ENCODE data around the gene LINGO3.

Gene LINGO3

DNA sequence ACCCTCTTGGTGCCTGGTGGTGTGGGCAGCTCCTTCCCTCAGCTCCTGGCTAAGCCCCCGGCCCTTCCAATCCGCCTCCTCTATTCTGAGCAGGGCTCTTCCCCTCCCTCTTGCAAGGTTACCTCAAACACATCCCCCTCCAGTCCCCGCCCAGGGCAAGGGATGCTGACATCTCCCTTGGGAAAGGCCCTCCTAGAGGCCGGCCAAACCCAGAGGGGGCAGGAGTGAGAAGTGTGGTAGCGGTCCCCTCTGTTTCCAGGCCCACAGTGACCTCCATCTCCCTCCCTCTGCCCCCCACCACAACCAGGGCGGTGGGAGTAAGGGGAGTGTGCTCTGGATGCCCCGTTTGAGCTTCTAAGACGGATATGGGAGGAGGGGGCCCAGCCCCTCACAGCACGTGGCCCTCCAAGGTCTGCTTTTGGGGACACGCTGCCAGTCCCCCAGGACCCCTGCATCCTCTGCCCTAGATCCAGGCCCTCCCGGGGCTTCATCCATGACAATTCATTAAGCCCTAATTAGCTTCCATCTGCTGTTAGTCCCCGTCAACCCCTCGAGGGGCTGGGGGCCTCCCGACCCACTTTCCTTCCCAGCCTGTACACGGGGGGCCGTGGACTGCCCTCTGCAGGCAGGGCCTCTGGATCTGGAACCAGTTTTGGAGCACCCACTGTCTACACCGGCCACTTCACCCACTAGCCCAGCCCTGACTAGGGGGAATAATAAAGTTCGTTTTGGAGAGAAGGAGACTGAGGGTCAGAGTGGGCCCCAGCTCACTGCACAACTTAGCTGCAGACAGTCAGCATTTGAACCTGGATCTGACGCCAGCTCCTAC is 2.3 kb downstream of the LINGO3 start:
- DNase-seq (ENCODE audit: low read depth) = no peak

DNA sequence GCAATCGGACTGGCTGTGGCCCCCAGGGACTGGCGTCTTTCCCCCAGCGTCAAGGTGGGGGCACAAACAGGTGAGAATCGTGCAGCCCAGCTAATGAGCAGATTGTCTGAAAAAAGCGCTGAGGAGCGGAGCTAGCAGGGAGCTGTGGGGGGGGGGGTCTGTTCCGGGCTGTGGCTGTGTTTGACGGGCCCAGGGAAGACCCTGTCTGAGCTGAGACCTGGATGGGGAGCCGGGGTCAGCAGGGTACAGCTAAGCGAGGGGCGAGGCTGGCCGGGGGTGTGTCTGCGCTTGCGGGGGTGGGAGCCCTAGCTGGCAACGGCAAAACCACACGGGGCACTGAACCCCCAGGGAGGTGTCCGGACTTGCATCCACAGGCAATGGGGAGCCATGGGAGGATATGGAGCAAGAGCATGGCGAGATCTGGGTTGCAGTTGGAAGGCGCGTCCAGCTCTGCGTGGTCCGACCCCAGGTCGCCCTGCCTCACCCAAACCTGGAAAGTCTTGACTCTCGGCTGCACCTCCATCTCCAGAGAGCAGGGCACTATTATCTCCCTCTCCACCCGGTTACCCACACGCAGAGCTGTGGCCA is 4.6 kb downstream of the LINGO3 start:
- DNase-seq (ENCODE audit: low read depth) = no peak

DNA sequence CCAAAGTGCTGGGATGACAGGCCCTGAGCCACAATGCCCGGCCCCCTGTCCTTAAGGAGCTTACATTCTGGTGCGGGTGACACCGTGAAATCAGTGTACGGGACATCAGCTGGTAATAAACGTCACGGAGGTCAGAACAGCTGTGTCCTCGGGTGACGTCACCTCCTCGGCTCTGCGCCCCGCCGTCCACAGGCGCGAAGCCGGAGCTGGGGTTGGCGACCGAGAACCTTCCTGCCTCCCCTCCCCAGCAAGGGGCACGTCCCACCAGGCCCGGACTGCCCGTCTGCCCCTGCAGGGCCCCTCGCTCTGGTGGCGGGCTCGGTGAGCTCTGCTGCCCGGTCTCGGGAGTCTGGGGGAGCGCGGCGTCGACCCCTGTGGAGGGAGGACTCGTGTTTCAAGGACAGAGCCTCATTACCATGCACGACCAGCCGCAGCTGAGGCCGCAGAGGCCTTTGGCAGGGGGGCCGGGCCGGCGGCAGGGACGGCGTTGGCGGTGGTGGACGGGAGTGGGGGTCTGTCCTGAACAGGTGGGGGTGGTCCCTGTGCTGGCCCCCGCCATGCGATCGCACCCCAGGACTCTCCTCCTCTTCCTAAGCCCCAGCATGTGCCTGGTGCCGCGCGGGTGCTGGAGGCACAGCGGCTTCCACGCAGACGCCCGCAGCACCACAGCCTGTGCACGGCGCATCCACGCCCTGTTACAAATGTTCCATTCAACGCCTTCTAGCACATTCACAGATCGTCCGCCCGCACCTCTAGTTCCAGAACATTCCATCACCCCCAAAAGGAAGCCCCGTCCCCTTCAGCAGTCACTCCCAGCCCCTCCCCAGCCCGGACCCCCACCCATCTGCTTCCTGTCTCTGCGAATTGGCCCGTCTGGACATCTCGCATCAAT is 5.4 kb downstream of the LINGO3 start:
- DNase-seq (ENCODE audit: low read depth) = no peak

DNA sequence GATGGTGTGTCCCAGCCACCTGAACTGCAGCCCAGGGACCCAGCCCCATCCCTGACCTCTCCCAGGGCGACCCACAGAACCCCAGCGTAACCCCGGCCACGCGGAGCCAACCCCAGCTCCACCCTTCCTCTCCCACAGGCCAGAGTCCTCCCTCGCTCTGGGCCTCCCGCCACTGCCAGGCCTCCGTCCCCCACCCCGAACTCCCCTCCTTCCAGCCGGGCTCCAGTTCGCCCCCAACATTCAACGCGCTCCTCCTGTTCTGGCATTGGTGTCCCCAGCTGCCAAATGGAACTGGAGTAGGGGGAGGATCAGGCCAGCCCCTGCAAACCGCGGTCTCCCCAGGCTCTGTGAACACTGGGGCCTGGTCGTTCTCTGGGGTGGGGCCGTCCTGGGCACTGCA is 7.4 kb downstream of the LINGO3 start:
- DNase-seq (ENCODE audit: low read depth) = no peak

DNA sequence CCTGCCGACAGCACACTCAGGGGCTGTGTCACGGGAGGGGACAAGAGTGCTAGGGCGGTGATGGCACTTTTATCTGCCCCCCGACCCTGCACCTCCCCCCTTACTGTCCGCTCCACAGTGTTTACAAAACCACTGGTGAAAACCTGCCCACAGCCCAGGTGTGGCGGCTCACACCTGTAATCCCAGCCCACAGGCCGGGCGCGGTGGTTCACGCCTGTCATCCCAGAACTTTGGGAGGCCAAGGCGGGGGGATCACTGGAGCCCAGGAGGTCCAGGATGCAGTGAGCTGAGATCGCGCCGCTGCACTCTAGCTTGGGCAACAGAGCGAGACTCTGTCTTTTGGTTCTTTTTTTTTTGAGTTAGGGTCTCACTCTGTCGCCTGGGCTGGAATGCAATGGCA is 11.8 kb downstream of the LINGO3 start:
- no peak for DNase-seq (ENCODE audit: low read depth)

DNA sequence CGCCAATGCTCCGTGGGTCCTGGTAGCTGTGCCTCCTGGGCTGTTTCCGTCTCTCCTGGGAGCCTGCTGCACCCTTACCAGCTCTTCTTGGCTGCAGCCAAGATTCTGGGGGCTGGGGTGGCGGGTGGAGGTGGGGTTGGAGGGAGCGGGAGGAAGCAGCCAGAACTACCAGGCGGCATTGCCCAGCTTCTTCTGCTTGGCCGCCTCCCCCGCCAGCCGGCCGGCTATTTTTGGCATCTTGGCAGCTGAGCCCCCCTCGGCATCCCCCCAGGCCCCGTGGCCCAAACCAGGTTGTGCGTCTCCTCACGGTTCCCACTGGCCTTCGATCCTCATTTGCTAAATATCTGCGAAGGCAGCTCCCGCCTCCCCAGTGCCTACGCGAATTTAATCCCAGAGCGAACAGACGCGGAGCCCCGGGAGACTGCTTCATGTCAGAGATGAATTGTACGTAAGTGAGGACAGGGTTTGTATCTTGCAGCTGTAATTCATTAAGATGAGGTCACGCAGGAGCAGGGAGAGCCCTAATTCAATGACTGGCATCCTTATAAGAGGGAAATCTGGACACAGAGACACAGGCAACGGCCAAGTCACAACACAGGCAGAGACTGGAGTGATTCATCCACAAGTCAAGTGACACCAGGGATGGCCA is 13.1 kb downstream of the LINGO3 start:
- DNase-seq (ENCODE audit: low read depth) = no peak

DNA sequence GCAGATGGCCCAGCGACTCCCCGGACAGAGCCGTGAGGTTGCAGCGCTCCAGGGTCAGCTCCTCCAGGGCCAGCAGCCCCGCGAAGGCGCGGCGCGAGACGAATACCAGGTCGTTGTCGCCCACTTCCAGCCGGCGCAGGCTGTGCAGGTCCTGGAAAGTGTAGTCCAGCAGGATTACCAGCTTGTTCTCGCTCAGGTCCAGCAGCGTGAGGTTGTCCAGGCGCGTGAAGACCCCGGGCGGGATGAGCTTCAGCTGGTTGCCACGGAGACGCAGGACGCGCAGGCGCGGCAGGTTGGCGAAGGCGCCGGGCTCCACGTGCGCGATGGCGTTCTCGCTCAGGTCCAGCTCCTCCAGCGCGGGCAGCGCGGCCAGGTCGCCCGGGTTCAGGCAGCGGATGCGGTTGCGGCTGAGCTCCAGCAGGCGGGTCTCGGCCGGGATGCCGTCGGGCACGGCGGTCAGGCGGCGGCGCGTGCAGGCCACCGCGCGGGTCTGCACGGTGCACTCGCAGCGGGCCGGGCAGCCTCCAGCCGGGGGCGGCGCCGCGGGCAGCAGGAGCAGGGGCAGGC is 16.7 kb downstream of the LINGO3 start:
- no peak for DNase-seq (ENCODE audit: low read depth)

DNA sequence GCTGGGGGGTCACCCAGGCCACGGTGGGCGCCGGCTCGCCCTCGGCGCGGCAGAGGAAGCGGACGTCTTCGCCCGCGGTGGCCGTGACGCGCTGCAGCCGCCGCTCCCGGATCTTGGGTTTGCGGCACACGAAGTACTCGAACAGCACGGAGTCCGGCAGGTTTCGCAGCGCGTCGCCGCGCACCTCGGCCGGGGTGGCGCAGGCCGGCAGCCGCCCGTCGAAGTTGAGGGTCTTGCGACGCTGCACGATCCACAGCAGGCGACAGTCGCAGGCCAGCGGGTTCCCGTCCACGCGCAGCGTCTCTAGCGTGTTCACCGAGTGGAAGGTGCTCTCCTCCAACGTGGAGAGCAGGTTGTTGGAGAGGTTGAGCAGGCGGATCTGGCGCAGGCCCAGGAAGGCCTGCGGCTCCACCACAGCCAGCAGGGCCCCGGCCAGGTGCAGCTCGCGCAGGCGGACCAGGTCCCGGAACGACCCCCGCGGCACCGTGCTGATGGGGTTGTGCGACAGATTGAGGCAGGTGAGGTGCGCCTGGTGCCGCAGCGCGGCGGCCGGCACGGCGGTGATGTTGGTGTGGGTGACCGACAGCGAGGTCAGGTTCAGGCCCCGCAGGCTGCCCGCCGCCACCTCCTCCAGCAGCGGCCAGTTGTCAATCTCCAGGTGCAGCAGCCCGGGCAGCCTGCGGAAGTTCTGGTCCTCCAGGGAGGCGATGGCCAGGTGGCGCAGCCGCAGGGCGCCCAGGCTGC is 17.3 kb downstream of the LINGO3 start:
- DNase-seq (ENCODE audit: low read depth) = no peak

DNA sequence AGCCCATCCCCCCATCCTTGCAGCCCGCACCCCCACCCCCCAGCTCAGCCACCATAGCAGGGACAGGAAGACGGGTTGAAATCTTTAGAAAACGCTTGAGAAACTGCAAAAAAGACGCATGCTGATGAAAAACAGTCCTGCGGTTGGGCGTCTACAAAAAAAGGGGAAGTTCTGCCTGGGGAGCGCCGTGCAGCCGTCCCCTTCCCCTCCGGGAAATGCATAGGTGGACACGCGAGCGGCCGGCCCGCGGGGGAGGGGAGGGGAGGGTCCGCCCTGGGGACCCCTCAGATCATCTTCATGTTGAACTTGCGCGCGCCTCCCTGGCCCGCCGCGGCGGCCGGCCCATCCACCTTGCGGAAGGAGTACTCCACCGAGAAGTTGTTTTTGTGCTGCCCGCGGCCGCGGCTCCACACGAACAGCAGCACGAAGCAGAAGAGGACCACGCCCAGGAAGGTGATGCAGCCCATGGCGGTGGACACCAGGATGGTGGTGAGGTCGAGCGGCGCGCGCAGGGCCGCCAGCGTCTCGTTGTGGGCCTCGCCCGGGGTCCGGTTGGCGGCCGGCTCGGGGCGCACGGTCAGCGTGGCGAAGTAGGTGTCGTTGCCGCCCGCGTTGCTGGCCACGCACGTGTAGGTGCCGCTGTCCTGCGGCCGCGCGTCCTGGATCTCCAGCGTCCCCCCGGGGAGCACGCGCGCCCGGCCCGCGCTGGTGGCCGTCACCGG is 18.1 kb downstream of the LINGO3 start:
- no peak for DNase-seq (ENCODE audit: low read depth)

DNA sequence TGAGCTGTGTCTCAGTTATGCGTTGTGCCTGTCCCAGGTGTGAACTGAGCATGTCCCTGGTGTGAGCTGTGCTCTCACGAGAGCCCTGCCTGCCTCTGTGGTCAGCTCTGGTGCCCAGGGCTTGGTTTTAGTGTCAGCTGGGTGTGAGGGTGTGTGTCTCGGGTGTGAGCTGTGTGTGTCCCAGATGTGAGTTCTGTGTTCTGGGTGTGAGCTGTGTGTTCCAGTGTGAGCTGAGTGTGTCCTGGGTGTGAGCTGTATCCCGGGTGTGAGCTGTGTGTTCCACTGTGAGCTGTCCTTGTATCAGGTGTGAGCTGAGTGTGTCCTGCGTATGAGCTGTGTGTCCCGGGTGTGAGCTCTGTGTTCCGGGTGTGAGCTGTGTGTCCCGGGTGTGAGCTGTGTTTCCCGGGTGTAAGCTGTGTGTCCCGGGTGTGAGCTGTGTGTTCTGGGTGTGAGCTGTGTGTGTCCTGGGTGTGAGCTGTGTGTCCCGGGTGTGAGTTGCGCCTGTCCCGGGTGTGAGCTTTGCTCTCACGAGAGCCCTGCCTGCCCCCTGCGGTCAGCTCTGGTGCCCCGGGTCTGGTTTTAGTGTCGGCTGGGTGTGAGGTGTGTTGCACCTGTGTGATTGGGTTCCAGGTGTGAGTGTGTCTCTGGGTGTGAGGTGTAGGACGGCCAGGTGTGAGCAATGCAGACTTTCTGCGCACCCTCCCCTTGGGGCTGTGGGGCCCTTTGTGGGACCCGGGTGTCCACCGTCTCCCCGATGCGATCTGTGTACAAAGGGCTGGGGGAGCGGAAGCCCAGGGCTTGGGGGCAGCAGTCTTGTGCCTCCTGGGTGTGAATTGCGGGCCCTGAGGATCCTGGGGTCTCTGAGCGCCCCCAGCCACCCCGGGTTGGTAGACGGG is 18.9 kb downstream of the LINGO3 start:
- DNase-seq (ENCODE audit: low read depth) = no peak

DNA sequence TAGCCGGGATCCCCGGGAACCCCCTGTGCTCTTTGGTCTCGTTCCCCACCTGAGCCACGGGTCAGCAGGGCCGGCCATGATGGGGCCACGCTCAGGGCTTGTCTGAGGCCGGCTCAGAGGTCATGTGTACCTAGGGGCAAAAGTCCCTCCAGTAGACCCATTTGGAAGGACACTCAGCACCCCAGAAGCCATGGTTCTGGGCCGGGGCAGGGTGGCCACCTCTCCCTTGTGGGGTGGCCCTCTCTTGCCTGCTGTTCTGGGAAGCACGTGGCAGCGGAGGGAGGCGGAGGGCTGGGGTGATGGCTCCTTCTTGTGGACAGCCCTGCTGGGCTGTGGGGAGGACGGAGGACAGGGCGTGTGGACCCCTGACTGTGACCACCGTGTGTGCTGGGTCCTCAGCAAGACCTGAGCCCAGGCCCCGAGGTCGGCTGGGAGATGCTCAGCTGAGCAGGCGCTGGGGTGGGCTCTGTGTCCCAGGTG is 19.6 kb downstream of the LINGO3 start:
- no peak for DNase-seq (ENCODE audit: low read depth)

DNA sequence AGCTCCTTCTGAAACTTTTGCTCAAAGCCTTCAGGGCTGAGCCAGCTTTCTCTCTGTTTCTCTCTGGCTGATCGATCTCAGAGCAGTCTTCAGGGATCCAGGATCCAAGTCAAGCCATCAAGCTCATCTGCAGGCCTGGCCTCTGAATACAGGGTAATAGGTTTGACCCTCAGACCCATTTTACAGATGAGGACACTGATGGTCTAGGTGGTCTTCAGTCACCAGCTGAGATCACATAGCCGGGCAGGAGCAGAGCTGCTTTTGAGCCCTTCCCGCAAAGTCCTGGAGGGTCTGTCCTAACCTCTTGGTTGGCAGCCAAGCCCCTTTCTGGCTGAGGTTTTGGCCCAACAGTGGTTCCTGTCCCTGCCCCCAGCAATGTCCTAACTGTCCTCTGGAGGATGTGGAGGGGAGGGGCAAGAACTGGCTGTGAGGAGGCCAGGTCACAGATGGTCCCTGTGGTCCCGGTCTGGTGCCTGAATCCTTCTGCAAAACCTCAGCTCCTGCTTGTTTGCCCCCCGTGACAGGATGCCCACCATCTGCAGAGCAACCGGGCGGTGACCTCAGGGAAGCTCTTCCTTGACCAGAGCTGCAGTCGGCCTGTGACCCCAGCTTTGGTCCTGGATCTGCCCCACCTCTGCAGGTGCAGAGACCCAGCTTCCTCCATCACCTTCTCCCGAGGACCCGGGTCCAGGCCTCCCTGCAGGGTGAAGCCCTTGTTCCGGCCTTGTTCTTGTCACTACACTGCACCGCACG is 20.2 kb downstream of the LINGO3 start:
- DNase-seq (ENCODE audit: low read depth) = no peak

DNA sequence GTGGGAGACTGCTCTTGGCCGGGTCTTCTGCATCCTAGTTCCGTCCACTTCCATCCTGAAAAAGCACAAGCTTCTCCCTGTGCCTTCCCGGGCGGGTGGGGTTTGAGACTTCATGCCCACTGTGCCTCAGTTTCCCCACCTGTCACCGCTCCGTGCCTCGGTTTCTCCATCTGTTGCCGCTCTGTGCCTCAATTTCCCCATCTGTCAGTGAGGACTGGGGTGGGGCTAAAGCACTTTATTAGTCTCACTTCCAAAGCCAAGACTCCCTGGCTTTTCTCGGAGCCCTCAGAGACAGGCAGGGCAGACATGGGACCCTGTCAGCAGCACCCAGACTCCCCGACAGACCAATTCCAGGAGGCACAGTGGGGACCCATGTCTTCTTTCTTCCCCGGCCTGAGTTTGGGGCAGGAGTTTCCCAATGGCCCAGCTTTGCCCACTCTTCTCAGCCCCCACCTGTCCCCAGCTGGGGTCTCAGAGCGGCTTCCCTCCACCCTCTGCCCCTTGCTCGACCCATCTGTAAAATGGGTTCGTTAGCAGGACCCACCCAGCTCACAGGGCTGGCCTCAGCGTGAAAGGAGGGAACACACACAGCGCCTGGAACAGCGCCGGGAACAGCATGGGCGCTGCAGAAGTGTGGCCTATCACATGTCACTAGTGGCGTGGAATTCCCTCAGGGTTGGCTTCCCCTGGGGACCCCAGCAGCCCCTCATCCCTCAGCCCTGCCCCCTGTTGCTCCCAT is 21.4 kb downstream of the LINGO3 start:
- DNase-seq (ENCODE audit: low read depth) = no peak

DNA sequence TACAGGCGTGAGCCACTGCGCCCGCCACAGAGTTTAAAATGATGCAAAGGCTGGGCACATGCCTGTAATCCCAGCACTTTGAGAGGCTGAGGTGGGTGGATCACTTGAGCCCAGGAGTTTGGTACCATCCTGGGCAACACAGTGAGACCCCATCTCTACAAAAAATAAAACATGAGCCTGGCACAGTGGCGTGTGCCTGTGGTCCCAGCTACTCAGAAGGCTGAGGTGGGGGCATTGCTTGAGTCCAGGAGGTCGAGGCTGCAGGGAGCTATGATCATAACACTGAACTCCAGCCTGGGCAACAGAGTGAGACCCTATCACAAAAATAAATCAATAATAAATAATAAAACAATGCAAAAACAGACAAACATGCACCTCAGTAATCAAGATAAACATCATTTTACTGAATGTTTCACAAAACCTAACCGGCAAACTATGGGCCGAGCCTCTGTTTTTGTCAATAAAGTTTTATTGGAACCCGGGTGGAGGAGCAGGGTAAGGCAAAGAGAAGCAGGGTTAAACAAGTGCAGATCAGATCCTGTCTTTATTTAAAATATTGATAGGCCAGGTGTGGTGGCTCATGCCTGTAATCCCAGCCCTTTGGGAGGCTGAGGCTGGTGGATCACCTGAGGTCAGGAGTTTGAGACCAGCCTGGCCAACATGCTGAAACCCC is 24.0 kb downstream of the LINGO3 start:
- DNase-seq (ENCODE audit: low read depth) = no peak

DNA sequence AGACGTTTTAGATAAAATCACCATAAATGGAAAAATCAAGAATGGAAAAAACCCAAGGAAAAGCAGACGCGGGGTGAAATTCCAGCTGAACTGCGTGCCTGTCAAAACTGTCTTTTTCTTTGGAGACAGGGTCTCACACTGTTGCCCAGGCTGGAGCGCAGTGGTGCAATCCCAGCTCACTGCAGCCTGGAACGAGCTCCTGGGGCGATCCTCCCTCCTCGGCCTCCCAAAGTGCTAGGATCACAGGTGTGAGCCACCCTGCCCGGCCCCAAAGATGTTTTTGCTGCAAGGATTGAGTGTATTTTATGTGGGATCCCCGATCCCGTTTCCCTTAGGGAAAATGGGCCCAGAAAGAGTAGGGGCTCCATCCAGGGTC is 25.1 kb downstream of the LINGO3 start:
- no peak for DNase-seq (ENCODE audit: low read depth)

DNA sequence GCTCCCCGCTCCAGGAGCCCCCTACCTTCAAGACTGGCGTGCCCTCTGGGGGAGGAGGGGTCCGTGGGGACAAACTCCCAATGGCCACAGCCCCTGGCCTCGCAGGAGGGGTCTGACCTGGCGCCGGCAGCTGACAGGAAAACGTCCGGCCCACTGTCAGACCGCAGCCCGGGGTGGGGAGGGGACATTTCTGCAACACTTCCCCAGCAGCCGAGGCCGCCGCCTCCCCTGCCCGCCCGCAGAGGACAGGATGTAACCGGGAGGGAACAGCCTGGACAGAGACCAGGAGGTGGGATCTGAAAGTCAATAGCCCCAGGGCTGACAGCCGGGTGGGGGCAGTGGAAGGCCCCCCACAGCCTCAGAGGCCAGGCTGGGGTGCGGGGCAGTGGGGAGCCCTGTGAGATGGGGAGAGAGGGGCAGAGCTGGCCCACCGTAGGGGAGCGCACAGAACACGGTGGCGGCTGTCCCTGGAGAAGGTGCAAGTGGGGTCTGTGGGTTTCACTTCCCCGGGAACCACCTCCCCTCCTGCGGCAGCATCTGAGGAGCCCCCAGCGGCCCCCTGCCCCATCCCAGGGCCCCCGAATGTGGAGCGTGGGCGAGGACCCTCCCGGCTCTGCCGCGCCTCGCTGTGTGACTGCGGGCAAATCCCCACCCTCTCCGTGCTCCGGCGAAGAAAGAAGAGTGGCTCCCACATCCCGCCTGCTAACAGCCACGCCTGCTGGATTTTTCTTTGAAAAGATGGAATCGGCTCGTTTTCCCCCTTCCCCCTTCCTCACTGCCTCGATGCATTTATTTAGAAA is 25.7 kb downstream of the LINGO3 start, which contains the start of gene PEAK3:
TSS of gene PEAK3 (minus strand) at position 114 of the 800 bp plus-strand sequence. CDS start 1,244 bp downstream, outside the sequence.
- no peak for DNase-seq (ENCODE audit: low read depth)
